Measurements from ENCODE around the gene EI24.
A peak's percentile ranks its signal among the peaks of the same experiment; 100 is the strongest.

EI24 gene

GRCh38 chr11:125625225-125625629 is 56.0 kb downstream of the EI24 start:
- no peak for DNase-seq
- Histone ChIP-seq H3K4me2 (ENCODE audit: low read length) (peak overlapping the region; percentile 66), H2AK5ac (ENCODE audit: low read length) (no peak overlapping the region), H3K4ac (ENCODE audit: low read depth, low read length) (no peak overlapping the region), H4K8ac (ENCODE audit: low read depth, low read length) (peak overlapping the region; percentile 90), H3K18ac (ENCODE audit: low read length) (peak overlapping the region; percentile 62), H3K23ac (ENCODE audit: low read length) (no peak overlapping the region), H3K36me3 (ENCODE audit: control insufficient read depth in 1 of 2, insufficient read depth in 2 of 2, low read length in 2 of 2) (peaks cover 9 to 18% of the 10 kb centered on the region in 2 experiments), H2BK5ac (ENCODE audit: low read depth, low read length, poor library complexity) (peak overlapping the region; percentile 86), H3K14ac (ENCODE audit: low read length) (peak overlapping the region; percentile 93), H3K9ac (ENCODE audit: low read length) (peak overlapping the region; percentile 83), H4K91ac (ENCODE audit: low read depth, low read length) (peak overlapping the region; percentile 79), H3K4me3 (ENCODE audit: low read depth, low read length) (peak overlapping the region; percentile 79), H3K79me1 (ENCODE audit: low read length) (peaks cover 9% of the 10 kb centered on the region), H3K27me3 (ENCODE audit: insufficient read depth, low read length) (no peaks in the 10 kb centered on the region), H2BK12ac (ENCODE audit: low read length) (no peak overlapping the region), H2BK120ac (ENCODE audit: insufficient read depth, low read length, poor library complexity) (no peak overlapping the region), H3K27ac (ENCODE audit: low read depth, low read length) (peak overlapping the region; percentile 96), H3K79me2 (ENCODE audit: control insufficient read depth, insufficient read depth, low read length, poor library complexity) (peaks cover 4% of the 10 kb centered on the region), H3K9me3 (ENCODE audit: insufficient read depth, low read depth, low read length) (no peaks in the 10 kb centered on the region), H4K12ac (ENCODE audit: low read depth, low read length) (peak overlapping the region; percentile 79), H2AFZ (ENCODE audit: insufficient read depth, low read length, poor library complexity) (peak overlapping the region; percentile 71), H3K4me1 (ENCODE audit: control insufficient read depth in 1 of 2, insufficient read depth in 2 of 2, low read length in 2 of 2) (peaks cover 0 to 3% of the 10 kb centered on the region in 2 experiments)
- no CpG with 5 or more reads among the region's 20 CpGs for WGBS (ENCODE audit: extremely low coverage, insufficient coverage, insufficient read length)

- WGBS (ENCODE audit: extremely low coverage, insufficient coverage, insufficient read length) = no CpG with 5 or more reads among the region's 51 CpGs
- Histone ChIP-seq H3K4ac (ENCODE audit: low read depth, low read length) (peak overlapping the region; percentile 22), H3K9me3 (ENCODE audit: insufficient read depth, low read depth, low read length) (no peaks in the 10 kb centered on the region), H4K8ac (ENCODE audit: low read depth, low read length) (peak overlapping the region; percentile 90), H3K27me3 (ENCODE audit: insufficient read depth, low read length) (no peaks in the 10 kb centered on the region), H3K27ac (ENCODE audit: low read depth, low read length) (peak overlapping the region; percentile 96), H4K91ac (ENCODE audit: low read depth, low read length) (peak overlapping the region; percentile 79), H3K23ac (ENCODE audit: low read length) (no peak overlapping the region), H3K36me3 (ENCODE audit: control insufficient read depth in 1 of 2, insufficient read depth in 2 of 2, low read length in 2 of 2) (peaks cover 11 to 17% of the 10 kb centered on the region in 2 experiments), H3K79me2 (ENCODE audit: control insufficient read depth, insufficient read depth, low read length, poor library complexity) (peaks cover 4% of the 10 kb centered on the region), H3K4me1 (ENCODE audit: control insufficient read depth in 1 of 2, insufficient read depth in 2 of 2, low read length in 2 of 2) (peaks cover 0 to 3% of the 10 kb centered on the region in 2 experiments), H3K14ac (ENCODE audit: low read length) (peak overlapping the region; percentile 93), H3K18ac (ENCODE audit: low read length) (peak overlapping the region; percentile 64), H2BK12ac (ENCODE audit: low read length) (no peak overlapping the region), H3K4me2 (ENCODE audit: low read length) (peak overlapping the region; percentile 66), H3K4me3 (ENCODE audit: low read depth, low read length) (peak overlapping the region; percentile 79), H4K12ac (ENCODE audit: low read depth, low read length) (peak overlapping the region; percentile 79), H2BK5ac (ENCODE audit: low read depth, low read length, poor library complexity) (peak overlapping the region; percentile 86), H3K79me1 (ENCODE audit: low read length) (peaks cover 9% of the 10 kb centered on the region), H3K9ac (ENCODE audit: low read length) (peak overlapping the region; percentile 85), H2AFZ (ENCODE audit: insufficient read depth, low read length, poor library complexity) (peak overlapping the region; percentile 71), H2BK120ac (ENCODE audit: insufficient read depth, low read length, poor library complexity) (peak overlapping the region; percentile 79), H2AK5ac (ENCODE audit: low read length) (no peak overlapping the region)
- DNase-seq = peak; percentile 80 to 90
These were observed 56.5 kb downstream of the EI24 start for GRCh38 chr11:125625630-125626287.

- H3K14ac ChIP-seq (ENCODE audit: low read length) = peak overlapping the region; percentile 41
- no peak overlapping the region for H4K91ac ChIP-seq (ENCODE audit: low read depth, low read length)
- H3K4me1 ChIP-seq (ENCODE audit: control insufficient read depth in 1 of 2, insufficient read depth in 2 of 2, low read length in 2 of 2) = peaks cover 0 to 3% of the 10 kb centered on the region in 2 experiments
- DNase-seq = peak in 1 of 2 donors; percentile 38
- peaks cover 11 to 14% of the 10 kb centered on the region in 2 experiments for H3K36me3 ChIP-seq (ENCODE audit: control insufficient read depth in 1 of 2, insufficient read depth in 2 of 2, low read length in 2 of 2)
- peak overlapping the region; percentile 0 for H2AFZ ChIP-seq (ENCODE audit: insufficient read depth, low read length, poor library complexity)
- H3K4ac ChIP-seq (ENCODE audit: low read depth, low read length) = no peak overlapping the region
- no peaks in the 10 kb centered on the region for H3K27me3 ChIP-seq (ENCODE audit: insufficient read depth, low read length)
- peaks cover 4% of the 10 kb centered on the region for H3K79me2 ChIP-seq (ENCODE audit: control insufficient read depth, insufficient read depth, low read length, poor library complexity)
- H2BK12ac ChIP-seq (ENCODE audit: low read length) = no peak overlapping the region
- H3K9ac ChIP-seq (ENCODE audit: low read length) = peak overlapping the region; percentile 85
- peak overlapping the region; percentile 79 for H3K4me3 ChIP-seq (ENCODE audit: low read depth, low read length)
- WGBS (ENCODE audit: extremely low coverage, insufficient coverage, insufficient read length) = no CpG with 5 or more reads among the region's 18 CpGs
- H3K27ac ChIP-seq (ENCODE audit: low read depth, low read length) = peak overlapping the region; percentile 96
- no peak overlapping the region for H2AK5ac ChIP-seq (ENCODE audit: low read length)
- peak overlapping the region; percentile 90 for H4K8ac ChIP-seq (ENCODE audit: low read depth, low read length)
- H3K18ac ChIP-seq (ENCODE audit: low read length) = peak overlapping the region; percentile 5
- H4K12ac ChIP-seq (ENCODE audit: low read depth, low read length) = peak overlapping the region; percentile 79
- no peaks in the 10 kb centered on the region for H3K9me3 ChIP-seq (ENCODE audit: insufficient read depth, low read depth, low read length)
- no peak overlapping the region for H3K23ac ChIP-seq (ENCODE audit: low read length)
- no peak overlapping the region for H2BK5ac ChIP-seq (ENCODE audit: low read depth, low read length, poor library complexity)
- H3K4me2 ChIP-seq (ENCODE audit: low read length) = peak overlapping the region; percentile 66
- no peak overlapping the region for H2BK120ac ChIP-seq (ENCODE audit: insufficient read depth, low read length, poor library complexity)
- H3K79me1 ChIP-seq (ENCODE audit: low read length) = peaks cover 9% of the 10 kb centered on the region
These were observed 57.1 kb downstream of the EI24 start for GRCh38 chr11:125626288-125626950.

- H3K27ac ChIP-seq (ENCODE audit: low read depth, low read length) = no peak overlapping the region
- no peak overlapping the region for H3K18ac ChIP-seq (ENCODE audit: low read length)
- no peaks in the 10 kb centered on the region for H3K9me3 ChIP-seq (ENCODE audit: insufficient read depth, low read depth, low read length)
- peaks cover 4% of the 10 kb centered on the region for H3K79me2 ChIP-seq (ENCODE audit: control insufficient read depth, insufficient read depth, low read length, poor library complexity)
- H3K4me1 ChIP-seq (ENCODE audit: control insufficient read depth in 1 of 2, insufficient read depth in 2 of 2, low read length in 2 of 2) = peaks cover 0 to 3% of the 10 kb centered on the region in 2 experiments
- peaks cover 9 to 12% of the 10 kb centered on the region in 2 experiments for H3K36me3 ChIP-seq (ENCODE audit: control insufficient read depth in 1 of 2, insufficient read depth in 2 of 2, low read length in 2 of 2)
- no peak overlapping the region for H2BK120ac ChIP-seq (ENCODE audit: insufficient read depth, low read length, poor library complexity)
- H3K4me2 ChIP-seq (ENCODE audit: low read length) = peak overlapping the region; percentile 66
- no peak for DNase-seq
- WGBS (ENCODE audit: extremely low coverage, insufficient coverage, insufficient read length) = 100% methylated on average over 1 of the region's 7 CpGs
- H4K91ac ChIP-seq (ENCODE audit: low read depth, low read length) = no peak overlapping the region
- no peaks in the 10 kb centered on the region for H3K27me3 ChIP-seq (ENCODE audit: insufficient read depth, low read length)
- H4K12ac ChIP-seq (ENCODE audit: low read depth, low read length) = no peak overlapping the region
- no peak overlapping the region for H2AFZ ChIP-seq (ENCODE audit: insufficient read depth, low read length, poor library complexity)
- H3K14ac ChIP-seq (ENCODE audit: low read length) = no peak overlapping the region
- H2AK5ac ChIP-seq (ENCODE audit: low read length) = no peak overlapping the region
- H4K8ac ChIP-seq (ENCODE audit: low read depth, low read length) = no peak overlapping the region
- H3K4ac ChIP-seq (ENCODE audit: low read depth, low read length) = no peak overlapping the region
- no peak overlapping the region for H3K23ac ChIP-seq (ENCODE audit: low read length)
- no peak overlapping the region for H2BK12ac ChIP-seq (ENCODE audit: low read length)
- H3K4me3 ChIP-seq (ENCODE audit: low read depth, low read length) = no peak overlapping the region
- no peak overlapping the region for H3K9ac ChIP-seq (ENCODE audit: low read length)
- no peak overlapping the region for H2BK5ac ChIP-seq (ENCODE audit: low read depth, low read length, poor library complexity)
- peaks cover 9% of the 10 kb centered on the region for H3K79me1 ChIP-seq (ENCODE audit: low read length)
These were observed 58.1 kb downstream of the EI24 start for GRCh38 chr11:125627236-125627910.

Data from trophoblast cell (in vitro differentiated cells and primary cell).